ENCODE data around the gene PLIN4.
"Not testable (repeated sequence)": the region's sequence is repeated elsewhere in the genome, so short reads cannot be mapped to it uniquely, and the experiment has no call there.

PLIN4 gene

GRCh38 chr19:4547303-4548237 lies 29.3 kb upstream of the PLIN4 start:
- no peak for DNase-seq (ENCODE audit: low read depth)

GRCh38 chr19:4543842-4544647 lies 25.8 kb upstream of the PLIN4 start:
- DNase-seq (ENCODE audit: low read depth): no peak

GRCh38 chr19:4542896-4543841 lies 24.9 kb upstream of the PLIN4 start:
- no peak for DNase-seq (ENCODE audit: low read depth)

DNA sequence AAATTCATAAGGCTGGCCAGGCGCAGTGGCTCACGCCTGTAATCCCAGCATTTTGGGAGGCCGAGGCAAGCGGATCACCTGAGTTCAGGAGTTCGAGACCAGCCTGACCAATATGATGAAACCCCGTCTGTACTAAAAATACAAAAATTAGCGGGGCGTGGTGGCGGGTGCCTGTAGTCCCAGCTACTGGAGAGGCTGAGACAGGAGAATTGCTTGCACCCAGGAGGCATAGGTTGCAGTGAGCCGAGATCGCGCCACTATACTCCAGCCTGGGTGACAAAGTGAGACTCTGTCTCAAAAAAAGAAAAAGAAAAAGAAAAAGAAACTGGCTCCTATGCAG lies 23.5 kb upstream of the PLIN4 start:
- DNase-seq (ENCODE audit: low read depth): not testable (repeated sequence)

- DNase-seq (ENCODE audit: low read depth): no peak
Observed at GRCh38 chr19:4541114-4541805, 23.0 kb upstream of the PLIN4 start.

- DNase-seq (ENCODE audit: low read depth): no peak
Observed at GRCh38 chr19:4539693-4540581, 21.7 kb upstream of the PLIN4 start, which contains the start of gene LRG1. Gene LRG1 (minus strand): TSS chr19:4540036. CDS start chr19:4540013, 23 bp downstream.

DNA sequence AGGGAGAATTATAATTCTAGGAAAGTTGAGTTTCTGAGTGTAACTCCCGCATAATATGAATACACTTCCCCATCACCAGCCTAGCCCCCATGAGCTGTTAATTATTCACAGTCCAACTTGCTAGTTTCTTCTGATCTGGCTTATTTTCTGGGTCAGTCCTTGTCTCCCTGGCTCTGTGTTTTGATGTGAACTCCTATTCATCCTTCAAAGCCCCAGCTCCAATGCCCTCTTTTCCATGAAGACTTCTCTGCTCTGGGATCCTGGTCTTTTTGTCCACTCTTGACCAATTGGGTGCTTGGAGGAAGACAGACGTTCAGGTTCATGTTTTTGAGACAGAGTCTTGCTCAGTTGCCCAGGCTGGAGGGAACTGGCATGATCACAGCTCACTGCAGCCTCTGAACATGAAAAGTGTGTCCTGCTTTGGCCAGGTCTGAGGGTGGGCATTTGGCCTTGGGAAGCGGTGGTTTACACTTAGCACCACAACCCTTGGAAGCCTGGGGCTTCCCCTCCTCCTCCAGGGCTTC lies 20.9 kb upstream of the PLIN4 start:
- no peak for DNase-seq (ENCODE audit: low read depth)

- no peak for DNase-seq (ENCODE audit: low read depth)
Observed at GRCh38 chr19:4538601-4538954, 20.3 kb upstream of the PLIN4 start.

GRCh38 chr19:4537953-4538600 lies 19.8 kb upstream of the PLIN4 start:
- no peak for DNase-seq (ENCODE audit: low read depth)

DNA sequence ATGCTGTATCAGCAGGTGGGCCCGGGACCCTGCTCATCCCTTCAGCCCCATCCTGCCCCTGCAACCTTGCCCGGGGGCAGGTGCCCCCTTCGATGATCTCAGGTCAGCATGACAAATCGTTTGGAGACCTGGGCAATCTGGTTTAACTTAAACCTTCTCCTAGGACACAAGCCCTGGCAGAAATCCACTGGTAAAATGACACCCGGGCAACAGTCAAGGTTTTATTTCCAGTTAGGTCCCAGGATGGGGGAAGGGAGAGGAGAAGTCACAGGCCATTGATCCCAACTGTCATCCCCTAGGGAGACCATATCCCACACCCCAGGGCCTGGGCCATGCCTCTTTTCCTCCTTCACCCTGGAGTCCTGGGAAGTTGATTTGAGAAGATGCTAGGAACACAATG lies 18.5 kb upstream of the PLIN4 start:
- no peak for DNase-seq (ENCODE audit: low read depth)

DNA sequence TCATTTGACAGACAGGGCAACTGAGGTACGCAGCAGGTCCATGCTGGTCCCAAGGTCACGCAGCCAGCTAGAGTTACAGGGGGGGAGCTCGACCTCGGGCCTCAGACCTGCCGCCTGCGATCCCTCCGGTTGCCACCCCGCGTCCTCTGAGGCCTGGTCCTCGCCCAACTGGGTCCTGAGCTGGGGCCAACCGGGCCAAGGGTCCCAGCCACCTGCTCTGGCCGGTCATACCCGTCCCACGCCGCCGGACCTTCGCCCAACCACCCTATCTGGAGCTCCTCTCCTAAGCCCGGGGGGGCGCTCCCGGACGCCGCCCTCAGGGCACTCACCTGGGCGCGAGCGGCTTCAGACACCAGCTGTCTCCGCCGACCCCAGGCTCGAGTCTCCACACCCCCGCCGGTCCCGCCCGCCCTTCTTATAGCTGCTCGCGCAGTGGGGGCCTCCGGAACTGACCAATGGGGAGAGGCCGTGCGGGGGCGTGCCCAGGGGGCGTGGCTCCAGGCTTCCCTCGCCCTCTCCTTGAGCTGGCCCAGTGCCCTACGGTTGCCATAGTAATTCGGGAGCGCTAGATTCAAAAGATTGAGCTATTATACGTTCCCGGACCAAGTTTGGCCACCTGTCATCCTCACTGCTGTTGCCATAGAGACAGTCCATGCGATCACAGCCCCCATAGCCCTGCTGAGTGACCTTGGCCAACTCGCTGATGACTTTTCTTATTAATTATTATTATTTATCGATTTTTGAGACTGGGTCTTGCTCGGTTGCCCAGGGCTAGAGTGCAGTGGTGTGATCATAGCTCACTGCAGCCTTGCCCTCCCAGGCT lies 16.8 kb upstream of the PLIN4 start, which contains the start of gene PLIN5:
PLIN5 (minus strand) TSS at position 389 of the 823 bp plus-strand sequence. CDS start 1,150 bp downstream, outside the sequence.
- peak; percentile 36 for DNase-seq (ENCODE audit: low read depth)

DNA sequence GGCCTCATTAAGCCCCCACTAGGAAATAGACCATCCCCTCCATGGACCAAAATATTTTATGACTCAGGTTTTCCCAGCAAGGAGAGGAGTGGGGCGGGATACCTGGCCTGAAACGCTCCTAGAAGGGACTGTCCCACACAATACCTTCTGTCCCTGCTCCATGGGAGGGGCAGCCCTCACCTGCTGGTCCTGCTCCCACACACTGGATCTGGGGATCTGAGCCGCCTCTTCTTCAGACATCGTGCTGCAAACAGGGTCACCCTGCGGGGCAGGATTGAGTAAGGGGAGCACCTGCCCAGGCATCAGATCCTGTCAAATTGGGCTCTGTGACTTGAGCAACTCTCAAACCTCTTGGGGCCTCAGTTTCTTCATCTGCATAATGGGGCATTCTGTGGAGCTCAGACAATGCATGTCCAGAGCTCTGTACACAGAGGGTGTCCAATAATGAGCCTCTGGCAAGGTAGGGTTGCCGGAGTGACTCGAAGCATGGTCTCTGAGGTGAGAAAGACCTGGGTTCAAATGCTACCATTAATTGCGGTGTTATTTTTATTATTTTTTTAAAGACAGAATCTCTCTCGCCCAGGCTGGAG lies 15.6 kb upstream of the PLIN4 start:
- DNase-seq (ENCODE audit: low read depth): no peak

- no peak for DNase-seq (ENCODE audit: low read depth)
Observed at GRCh38 chr19:4533334-4533733, 15.0 kb upstream of the PLIN4 start.

- DNase-seq (ENCODE audit: low read depth): no peak
Observed at GRCh38 chr19:4531562-4532165, 13.4 kb upstream of the PLIN4 start.

DNA sequence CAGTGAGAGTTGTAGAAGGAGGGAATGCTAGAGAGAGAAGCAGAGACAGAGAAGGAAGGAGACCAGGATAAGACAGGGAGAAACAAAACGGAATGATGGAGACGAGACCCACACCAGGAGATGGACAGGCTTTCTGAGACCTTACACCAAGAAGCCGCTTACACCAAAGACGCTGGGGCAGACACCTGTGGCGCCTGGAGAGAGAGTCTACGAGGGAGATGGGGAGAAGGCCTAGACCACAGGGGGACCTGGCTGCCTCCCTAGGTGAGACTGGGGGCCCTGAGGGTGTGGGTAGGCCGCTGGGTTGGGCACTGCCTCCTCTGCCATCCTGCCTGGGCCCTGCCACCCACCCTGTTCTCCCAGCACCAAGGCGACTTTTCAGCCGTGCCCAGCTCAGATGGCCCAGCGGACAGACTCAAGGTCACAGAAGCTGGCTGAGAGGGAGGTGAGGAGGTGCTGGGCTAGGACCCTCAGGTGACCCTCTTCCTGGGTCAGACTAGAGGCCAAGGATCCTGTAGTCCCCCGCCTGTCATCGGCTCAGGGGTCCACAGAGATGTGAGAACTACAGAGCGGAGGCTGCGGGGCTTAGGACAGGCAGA lies 11.7 kb upstream of the PLIN4 start:
- no peak for DNase-seq (ENCODE audit: low read depth)

- no peak for DNase-seq (ENCODE audit: low read depth)
Observed at GRCh38 chr19:4528843-4529242, 10.6 kb upstream of the PLIN4 start.

DNA sequence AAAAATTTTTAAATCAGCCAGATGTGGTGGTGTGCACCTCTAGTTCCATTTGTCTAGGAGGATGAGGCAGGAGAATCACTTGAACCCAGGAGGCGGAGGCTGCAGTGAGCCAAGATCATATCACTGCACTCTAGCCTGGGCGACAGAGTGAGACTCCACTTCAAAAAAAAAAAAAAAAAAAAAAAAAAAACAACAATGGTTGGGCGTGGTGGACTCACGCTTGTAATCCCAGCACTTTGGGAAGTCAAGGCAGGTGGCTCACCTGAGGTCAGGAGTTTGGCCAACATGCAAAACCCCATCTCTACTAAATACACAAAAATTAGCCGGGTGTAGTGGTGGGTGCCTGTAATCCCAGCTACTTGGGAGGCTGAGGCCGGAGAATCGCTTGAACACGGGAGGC lies 9.1 kb upstream of the PLIN4 start:
- DNase-seq (ENCODE audit: low read depth): not testable (repeated sequence)

Measured in amniotic epithelial cell (primary cell).